ENCODE measurements around the gene SNRPA1. TPM values are rescaled to one million over a fixed set of nuclear protein-coding genes. Genes with fewer than 3 reads are reported as not detected.

Gene SNRPA1
- total and polyA plus RNA-seq, 2 donors (not counting 3 experiments of a cell fraction or from before 2014, with no cell fraction given), result 68.5 to 82.7 TPM

- Histone ChIP-seq H3K9me3 (replicated peaks; ENCODE audit: control insufficient read depth, insufficient read depth, low read length) (no peaks in the 10 kb centered on the region), H3K36me3 (ENCODE audit: control insufficient read depth in 2 of 2, extremely low read depth in 1 of 2, insufficient read depth in 2 of 2, low read length in 2 of 2) (no peaks in the 10 kb centered on the region), H2AFZ (ENCODE audit: low read depth, low read length) (peak overlapping the region; percentile 81), H3K4me3 (replicated peaks in 1 of 3; ENCODE audit: insufficient read depth in 1 of 3, low read depth in 1 of 3, low read length in 3 of 3) (no peak overlapping the region), H3K27me3 (ENCODE audit: control insufficient read depth in 2 of 2, insufficient read depth in 2 of 2, low read length in 2 of 2) (no peaks in the 10 kb centered on the region), H3K9me1 (replicated peaks; ENCODE audit: control insufficient read depth, extremely low read depth, insufficient read depth, low read length) (no peaks in the 10 kb centered on the region), H4K20me1 (replicated peaks; ENCODE audit: control insufficient read depth, extremely low read depth, insufficient read depth, low read length) (no peaks in the 10 kb centered on the region), H3K9ac (replicated peaks; ENCODE audit: extremely low read depth, insufficient read depth, low read length) (no peak overlapping the region), H3K4me1 (ENCODE audit: control insufficient read depth, extremely low read depth, insufficient read depth, low read length) (peaks cover 17% of the 10 kb centered on the region), H3K4me2 (ENCODE audit: insufficient read depth, low read length) (no peak overlapping the region), H3K27ac (ENCODE audit: insufficient read depth, low read depth, low read length) (no peak overlapping the region), H3K79me2 (ENCODE audit: control insufficient read depth, insufficient read depth, low read length) (peaks cover 5% of the 10 kb centered on the region)
- no TSS peak for BruUV-seq (replicated peaks)
- DNase-seq (ENCODE audit: low read depth, low spot score), result peak; percentile 94
- dilution Hi-C loops (cut with MboI; ENCODE audit: extremely low pct_ligation_motif_present, low sequenced_read_pairs) (no loop called here), intact Hi-C loops (cut with micrococcal nuclease) (loop anchor here (5.0 to 10.0 kb wide), 2 partner anchors 183 to 651 kb away; partner anchors contain the start of genes ASB7 and LINS1)
- CTCF ChIA-PET, result interaction anchor here (1.1 to 2.6 kb wide), 12 partner anchors 9 to 247 kb away, joined by 3 to 14 read pairs (median 6); no protein-coding TSS in a partner anchor
- peak; percentile 90 for FAIRE-seq
- POLR2A ChIA-PET, result interaction anchor here (0.7 to 0.8 kb wide), 2 partner anchors 88 to 134 kb away, joined by 3 to 4 read pairs; no protein-coding TSS in a partner anchor
- TF ChIP-seq JUN (IDR thresholded peaks at IDR 0.05; ENCODE audit: borderline replicate concordance, insufficient read depth, insufficient read length, low read depth), result peak; percentile 53
- peak; percentile 72 for TF ChIP-seq FOS (IDR thresholded peaks at IDR 0.05; ENCODE audit: borderline replicate concordance, insufficient read depth, low read length)
- no peak for TF ChIP-seq POLR2A (IDR thresholded peaks at IDR 0.05; ENCODE audit: low read depth, low read length)
- TF ChIP-seq POLR2AphosphoS5 (IDR thresholded peaks at IDR 0.05; ENCODE audit: insufficient read depth, low read depth, low read length), result peak; percentile 36
- TF ChIP-seq GATA2 (IDR thresholded peaks at IDR 0.05; ENCODE audit: insufficient read depth, insufficient read length, low read depth, low read length), result peak; percentile 87
These were observed 39.3 kb downstream of the SNRPA1 start for GRCh38 chr15:101255615-101256241.

DNA sequence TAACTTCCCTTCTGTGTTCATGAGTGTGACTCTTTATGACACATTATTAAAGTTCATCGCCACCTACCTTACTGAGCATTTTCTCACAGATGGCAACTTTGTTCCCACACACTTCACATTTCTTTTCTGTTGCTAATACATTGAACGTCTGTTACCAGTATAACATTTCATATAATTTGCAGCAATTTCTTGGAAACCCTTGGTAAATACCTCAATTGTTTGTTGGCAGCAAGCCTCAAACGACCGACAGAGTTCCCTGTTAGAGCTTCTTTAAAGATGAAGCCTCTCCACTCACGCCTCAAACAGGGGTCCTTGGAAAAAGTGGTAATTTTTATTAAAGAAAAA, 40.0 kb downstream of the SNRPA1 start:
- ChIA-PET CTCF (interaction anchor here (1.2 to 2.6 kb wide), 11 partner anchors 8 to 246 kb away, joined by 3 to 14 read pairs (median 6); no protein-coding TSS in a partner anchor), POLR2A (interaction anchor here (0.8 kb wide), 1 partner anchor 133 kb away, joined by 3 read pairs; no protein-coding TSS in a partner anchor)
- Histone ChIP-seq H3K79me2 (ENCODE audit: control insufficient read depth, insufficient read depth, low read length) (peaks cover 12% of the 10 kb centered on the region), H4K20me1 (replicated peaks; ENCODE audit: control insufficient read depth, extremely low read depth, insufficient read depth, low read length) (no peaks in the 10 kb centered on the region), H3K9me3 (replicated peaks; ENCODE audit: control insufficient read depth, insufficient read depth, low read length) (no peaks in the 10 kb centered on the region), H3K4me2 (ENCODE audit: insufficient read depth, low read length) (no peak overlapping the region), H3K9me1 (replicated peaks; ENCODE audit: control insufficient read depth, extremely low read depth, insufficient read depth, low read length) (no peaks in the 10 kb centered on the region), H3K36me3 (ENCODE audit: control insufficient read depth in 2 of 2, extremely low read depth in 1 of 2, insufficient read depth in 2 of 2, low read length in 2 of 2) (no peaks in the 10 kb centered on the region), H3K9ac (replicated peaks; ENCODE audit: extremely low read depth, insufficient read depth, low read length) (no peak overlapping the region), H3K4me3 (replicated peaks in 1 of 3; ENCODE audit: insufficient read depth in 1 of 3, low read depth in 1 of 3, low read length in 3 of 3) (no peak overlapping the region), H2AFZ (ENCODE audit: low read depth, low read length) (no peak overlapping the region), H3K4me1 (ENCODE audit: control insufficient read depth, extremely low read depth, insufficient read depth, low read length) (peaks cover 22% of the 10 kb centered on the region), H3K27me3 (ENCODE audit: control insufficient read depth in 2 of 2, insufficient read depth in 2 of 2, low read length in 2 of 2) (no peaks in the 10 kb centered on the region), H3K27ac (ENCODE audit: insufficient read depth, low read depth, low read length) (no peak overlapping the region)
- intact Hi-C loops (cut with micrococcal nuclease) (loop anchor here (5.0 to 10.0 kb wide), 2 partner anchors 183 to 650 kb away; partner anchors contain the start of genes ASB7 and LINS1), dilution Hi-C loops (cut with MboI; ENCODE audit: extremely low pct_ligation_motif_present, low sequenced_read_pairs) (no loop called here)
- BruUV-seq (replicated peaks), result no TSS peak
- DNase-seq (ENCODE audit: low read depth, low spot score), result no peak
- FAIRE-seq, result no peak
- TF ChIP-seq, protein P1, sequence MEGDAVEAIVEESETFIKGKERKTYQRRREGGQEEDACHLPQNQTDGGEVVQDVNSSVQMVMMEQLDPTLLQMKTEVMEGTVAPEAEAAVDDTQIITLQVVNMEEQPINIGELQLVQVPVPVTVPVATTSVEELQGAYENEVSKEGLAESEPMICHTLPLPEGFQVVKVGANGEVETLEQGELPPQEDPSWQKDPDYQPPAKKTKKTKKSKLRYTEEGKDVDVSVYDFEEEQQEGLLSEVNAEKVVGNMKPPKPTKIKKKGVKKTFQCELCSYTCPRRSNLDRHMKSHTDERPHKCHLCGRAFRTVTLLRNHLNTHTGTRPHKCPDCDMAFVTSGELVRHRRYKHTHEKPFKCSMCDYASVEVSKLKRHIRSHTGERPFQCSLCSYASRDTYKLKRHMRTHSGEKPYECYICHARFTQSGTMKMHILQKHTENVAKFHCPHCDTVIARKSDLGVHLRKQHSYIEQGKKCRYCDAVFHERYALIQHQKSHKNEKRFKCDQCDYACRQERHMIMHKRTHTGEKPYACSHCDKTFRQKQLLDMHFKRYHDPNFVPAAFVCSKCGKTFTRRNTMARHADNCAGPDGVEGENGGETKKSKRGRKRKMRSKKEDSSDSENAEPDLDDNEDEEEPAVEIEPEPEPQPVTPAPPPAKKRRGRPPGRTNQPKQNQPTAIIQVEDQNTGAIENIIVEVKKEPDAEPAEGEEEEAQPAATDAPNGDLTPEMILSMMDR (IDR thresholded peaks at IDR 0.05; ENCODE audit: extremely low read depth in 1 of 2, insufficient read depth in 1 of 2, low read depth in 1 of 2, low read length in 2 of 2), result no peak
- no peak for TF ChIP-seq MAX (IDR thresholded peaks at IDR 0.05; ENCODE audit: insufficient read depth, insufficient read length)
- TF ChIP-seq MYC (IDR thresholded peaks at IDR 0.05; ENCODE audit: low read depth, low read length), result no peak
- no peak for TF ChIP-seq FOS (IDR thresholded peaks at IDR 0.05; ENCODE audit: borderline replicate concordance, insufficient read depth, low read length)
- TF ChIP-seq GATA2 (IDR thresholded peaks at IDR 0.05; ENCODE audit: insufficient read depth, insufficient read length, low read depth, low read length), result no peak
- TF ChIP-seq JUN (IDR thresholded peaks at IDR 0.05; ENCODE audit: borderline replicate concordance, insufficient read depth, insufficient read length, low read depth), result no peak
- TF ChIP-seq POLR2AphosphoS5 (IDR thresholded peaks at IDR 0.05; ENCODE audit: insufficient read depth, low read depth, low read length), result no peak
- TF ChIP-seq POLR2A (IDR thresholded peaks at IDR 0.05; ENCODE audit: low read depth, low read length), result no peak

Measured in endothelial cell of umbilical vein (primary cell).